Astrocyte of the spinal cord (primary cell): Measurements from ENCODE around the gene CTNNB1.

ENCODE experiments used
- DNase-seq: peaks from one replicate; pipeline ENCODE4 v3.0.0; 2011; ENCODE audit warnings: low read depth, low spot score
- H3K4me3 ChIP-seq: 2 replicates; pipeline ENCODE4 v1.5.1; 2011; ENCODE audit warnings: low read depth, mild to moderate bottlenecking, low read length, moderate library complexity
- in situ Hi-C: cut with HindIII; loops from 2 replicates; pipeline ENCODE4 v1.10.0; 2017; ENCODE audit warnings: low sequenced_read_pairs
- TF ChIP-seq, protein P1 (sequence below): IDR thresholded peaks from 2 replicates; pipeline ENCODE4 v1.5.1; 2012; ENCODE audit warnings: low read depth, mild to moderate bottlenecking, low read length, inconsistent platforms

CTNNB1 gene

DNA sequence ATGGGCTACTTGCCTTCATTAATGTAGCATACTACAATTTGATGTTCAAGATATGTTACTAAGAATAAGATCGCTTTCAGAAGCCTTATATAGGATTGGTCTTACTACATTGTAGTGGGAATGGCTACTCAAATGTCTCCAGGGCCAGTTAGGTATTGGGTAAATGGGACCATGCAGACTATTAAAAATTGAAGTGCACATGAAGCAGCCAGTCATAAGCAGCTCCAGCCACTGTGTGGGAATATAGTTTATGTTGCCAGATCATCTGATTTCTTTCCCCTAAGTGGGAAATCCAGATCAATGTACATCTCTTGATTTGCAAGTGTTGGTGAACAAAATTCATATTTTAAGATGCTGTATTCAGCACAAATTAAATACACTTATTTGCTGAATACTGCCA is 5.1 kb downstream of the CTNNB1 start:
- in situ Hi-C loops, result no loop called here
- TF ChIP-seq, protein P1, sequence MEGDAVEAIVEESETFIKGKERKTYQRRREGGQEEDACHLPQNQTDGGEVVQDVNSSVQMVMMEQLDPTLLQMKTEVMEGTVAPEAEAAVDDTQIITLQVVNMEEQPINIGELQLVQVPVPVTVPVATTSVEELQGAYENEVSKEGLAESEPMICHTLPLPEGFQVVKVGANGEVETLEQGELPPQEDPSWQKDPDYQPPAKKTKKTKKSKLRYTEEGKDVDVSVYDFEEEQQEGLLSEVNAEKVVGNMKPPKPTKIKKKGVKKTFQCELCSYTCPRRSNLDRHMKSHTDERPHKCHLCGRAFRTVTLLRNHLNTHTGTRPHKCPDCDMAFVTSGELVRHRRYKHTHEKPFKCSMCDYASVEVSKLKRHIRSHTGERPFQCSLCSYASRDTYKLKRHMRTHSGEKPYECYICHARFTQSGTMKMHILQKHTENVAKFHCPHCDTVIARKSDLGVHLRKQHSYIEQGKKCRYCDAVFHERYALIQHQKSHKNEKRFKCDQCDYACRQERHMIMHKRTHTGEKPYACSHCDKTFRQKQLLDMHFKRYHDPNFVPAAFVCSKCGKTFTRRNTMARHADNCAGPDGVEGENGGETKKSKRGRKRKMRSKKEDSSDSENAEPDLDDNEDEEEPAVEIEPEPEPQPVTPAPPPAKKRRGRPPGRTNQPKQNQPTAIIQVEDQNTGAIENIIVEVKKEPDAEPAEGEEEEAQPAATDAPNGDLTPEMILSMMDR, result no peak
- H3K4me3 ChIP-seq, result no peak overlapping the region
- no peak for DNase-seq

DNA sequence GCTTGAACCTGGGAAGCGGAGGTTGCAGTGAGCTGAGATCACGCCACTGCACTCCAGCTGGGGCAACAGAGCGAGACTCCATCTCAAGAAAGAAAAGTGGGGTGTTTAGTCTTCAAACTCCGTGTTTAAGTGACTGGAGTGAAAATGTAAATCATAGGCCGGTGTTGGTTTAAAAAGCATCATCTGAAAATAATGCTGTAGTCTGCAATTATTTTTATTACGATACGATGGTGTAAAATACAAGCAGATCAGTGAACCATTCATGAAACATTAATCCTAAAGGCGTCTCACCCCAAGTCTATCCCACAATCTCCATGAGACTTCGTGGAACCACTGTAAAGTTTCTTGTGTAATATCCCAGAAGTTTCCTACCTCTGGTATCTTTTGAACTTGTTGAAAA is 6.3 kb downstream of the CTNNB1 start:
- no peak for DNase-seq
- no peak overlapping the region for H3K4me3 ChIP-seq
- TF ChIP-seq, protein P1, result no peak
- in situ Hi-C loops, result no loop called here

DNA sequence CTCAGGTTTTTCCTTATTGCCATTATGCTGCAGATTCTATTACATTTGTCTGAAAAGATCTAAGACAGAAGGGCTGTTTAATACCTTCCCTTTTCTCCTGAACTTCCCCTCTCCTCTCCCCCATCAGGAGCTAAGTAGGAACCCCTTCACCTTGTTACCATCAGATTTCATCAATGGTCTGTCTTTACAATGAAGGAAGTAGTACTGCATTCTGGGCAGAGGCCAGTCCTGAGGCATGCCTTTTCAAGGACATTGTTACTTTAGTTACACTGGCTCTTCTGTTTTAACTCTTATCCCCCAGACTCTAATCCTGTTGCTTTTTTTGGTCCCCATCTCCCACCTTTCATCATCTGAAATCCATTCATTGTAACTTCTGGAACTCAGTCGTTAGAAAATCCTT is 8.1 kb downstream of the CTNNB1 start:
- TF ChIP-seq, protein P1, result no peak
- DNase-seq, result no peak
- in situ Hi-C loops, result no loop called here
- H3K4me3 ChIP-seq, result no peak overlapping the region

DNA sequence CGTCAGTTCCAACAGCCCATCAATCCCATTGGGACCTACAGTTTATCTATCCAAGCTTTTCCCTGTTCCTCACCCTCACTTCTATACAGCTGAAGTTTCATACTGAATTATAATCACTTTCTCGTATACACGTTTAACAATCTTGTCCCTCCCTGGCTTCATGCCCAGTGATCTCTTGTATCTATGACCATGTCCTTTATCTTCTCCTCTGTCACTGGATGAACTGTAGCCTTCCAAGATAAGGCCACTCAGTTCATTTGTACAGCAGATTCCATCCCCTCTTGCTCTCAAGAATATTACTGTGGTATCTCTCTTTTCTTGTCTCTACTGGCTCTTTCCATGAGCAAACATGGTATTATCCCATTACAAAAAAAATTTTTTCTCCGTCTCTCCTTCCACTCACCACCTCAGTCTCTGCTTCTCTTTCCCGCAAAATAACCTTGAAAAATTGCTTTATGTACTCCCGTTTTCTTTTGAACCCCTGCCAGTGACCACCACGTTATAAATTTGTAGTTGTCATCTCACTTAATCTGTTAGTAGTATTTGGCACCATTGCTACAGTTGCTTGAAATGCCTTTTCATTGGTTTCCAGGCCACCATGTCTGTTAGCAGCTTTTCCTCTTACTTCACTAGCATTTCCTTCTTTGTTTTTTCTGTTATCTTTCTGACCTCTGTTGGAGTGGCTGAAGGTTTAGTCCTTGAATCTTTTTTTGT is 9.4 kb downstream of the CTNNB1 start:
- no peak overlapping the region for H3K4me3 ChIP-seq
- in situ Hi-C loops, result no loop called here
- TF ChIP-seq, protein P1, result no peak
- DNase-seq, result peak; percentile 28

DNA sequence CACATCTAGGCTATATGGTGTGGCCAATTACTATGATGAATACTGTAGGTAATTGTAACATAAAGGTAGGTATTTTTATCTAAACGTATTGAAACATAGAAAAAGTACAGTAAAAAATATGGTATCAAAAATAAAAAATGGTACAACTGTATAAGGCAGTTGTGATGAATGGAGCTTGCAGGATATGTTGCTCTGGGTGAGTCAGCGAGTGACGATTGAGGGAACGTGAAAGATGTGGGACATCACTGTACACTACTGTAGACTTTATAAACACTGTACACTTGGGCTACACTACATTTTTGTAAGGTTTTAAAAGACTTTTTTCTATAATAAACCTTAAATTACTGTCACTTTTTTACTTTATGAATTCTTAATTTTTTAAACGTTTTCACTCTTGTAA is 10.3 kb downstream of the CTNNB1 start:
- no peak overlapping the region for H3K4me3 ChIP-seq
- DNase-seq, result no peak
- in situ Hi-C loops, result no loop called here
- TF ChIP-seq, protein P1, result no peak

DNA sequence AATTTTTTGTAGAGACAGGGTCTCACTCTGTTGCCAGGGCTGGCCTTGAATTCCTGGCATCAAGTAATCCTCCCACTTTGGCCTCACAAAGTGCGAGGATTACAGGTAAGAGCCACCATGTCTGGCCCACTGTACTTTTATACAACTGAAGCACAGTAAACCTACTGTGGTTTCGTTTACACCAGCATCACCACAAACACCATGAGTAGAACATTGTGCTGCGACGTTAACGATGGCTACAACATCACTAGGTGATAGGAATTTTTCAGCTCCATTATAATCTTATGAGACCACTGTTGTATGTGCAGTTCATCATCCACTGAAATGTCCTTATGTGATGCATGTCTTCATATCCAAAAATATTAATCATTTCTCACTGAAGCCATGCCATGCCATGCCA is 11.7 kb downstream of the CTNNB1 start:
- TF ChIP-seq, protein P1, result no peak
- H3K4me3 ChIP-seq, result no peak overlapping the region
- in situ Hi-C loops, result no loop called here
- no peak for DNase-seq
